ENCODE measurements around the gene GRID2. TPM values are rescaled to one million over a fixed set of nuclear protein-coding genes. Genes with fewer than 3 reads are reported as not detected.

GRID2 gene
- total and polyA plus RNA-seq, 10 of the 15 experiments (the other 5 are each of a cell fraction or from before 2014, with no cell fraction given) = not detected

- ChIA-PET POLR2A (no interaction called here), CTCF (interaction anchor here (0.6 to 3.2 kb wide), 17 partner anchors 9 to 552 kb away, joined by 3 to 82 read pairs (median 7); no protein-coding TSS in a partner anchor), RAD21 (ENCODE audit: unreplicated experiment) (interaction anchor here (0.7 to 3.0 kb wide), 10 partner anchors 35 to 93 kb away, joined by 3 to 13 read pairs (median 4); no protein-coding TSS in a partner anchor), SMC1A (ENCODE audit: uncharacterized antibody, unreplicated experiment) (interaction anchor here (0.9 to 11.5 kb wide), 18 partner anchors 9 to 546 kb away, joined by 3 to 100 read pairs (median 3); no protein-coding TSS in a partner anchor)
- no peaks in the 10 kb centered on the region for H4K20me1 ChIP-seq (ENCODE audit: control insufficient read depth, insufficient read depth)
- no peak for FAIRE-seq
- ATAC-seq = peak; percentile 94
- in situ Hi-C loops (cut with MboI) = no loop called here
- H3K27ac ChIP-seq (ENCODE audit: control insufficient read depth, insufficient read depth) = no peak overlapping the region
- no peak overlapping the region for H3K4me2 ChIP-seq (ENCODE audit: control insufficient read depth, insufficient read depth)
- 31% methylated on average over 6 of the region's 6 CpGs for WGBS (ENCODE audit: insufficient coverage, insufficient replicate concordance, low lambda C conversion rate, missing lambda C conversion rate)
- intact Hi-C loops (cut with micrococcal nuclease; ENCODE audit: unreplicated experiment) = loop anchor here (1.0 to 2.0 kb wide), 2 partner anchors 54 to 79 kb away; no protein-coding TSS in a partner anchor
- peak; percentile 4 for DNase-seq (ENCODE audit: low read depth, low spot score)
- no peaks in the 10 kb centered on the region for H3K79me2 ChIP-seq (ENCODE audit: control insufficient read depth, insufficient read depth, low read length)
- no peak overlapping the region for H3K9ac ChIP-seq (ENCODE audit: control insufficient read depth, insufficient read depth, low read length)
- no TSS peak for BruUV-seq (replicated peaks)
- no peaks in the 10 kb centered on the region for H3K4me1 ChIP-seq (ENCODE audit: control insufficient read depth, insufficient read depth, low read length)
- H3K9me3 ChIP-seq (replicated peaks; ENCODE audit: control insufficient read depth, insufficient read depth, low read length) = no peaks in the 10 kb centered on the region
- peak overlapping the region; percentile 12; the same call in 1 of the 2 replicates for H2AFZ ChIP-seq (ENCODE audit: control insufficient read depth, low read depth, low read length)
- H3K27me3 ChIP-seq (replicated peaks in 1 of 2; ENCODE audit: control insufficient read depth in 2 of 2, insufficient read depth in 2 of 2, low read length in 1 of 2) = no peaks in the 10 kb centered on the region
- TF ChIP-seq ESRRA (IDR thresholded peaks at IDR 0.05; ENCODE audit: low read length) (peak; percentile 56; the same call in 1 of the 2 replicates), CTCF (IDR thresholded peaks at IDR 0.05 in 2 of 3, conservative IDR thresholded peaks at IDR 0.05 in 1 of 3; ENCODE audit: control insufficient read depth in 2 of 3, extremely low read depth in 1 of 3, insufficient read depth in 1 of 3, low read depth in 3 of 3, low read length in 3 of 3) (peak; percentile 49 to 73 (median 55); a peak in 5 of 6 replicates), SMC3 (IDR thresholded peaks at IDR 0.05; ENCODE audit: borderline replicate concordance, low read length) (peak; percentile 97), BCL3 (IDR thresholded peaks at IDR 0.05; ENCODE audit: borderline replicate concordance, insufficient read depth, low read depth, low read length, poor library complexity, severe bottlenecking) (no peak), RAD21 (IDR thresholded peaks at IDR 0.05; ENCODE audit: insufficient read depth, low read depth, low read length) (peak; percentile 99), NFYB (IDR thresholded peaks at IDR 0.05; ENCODE audit: insufficient read depth, low read depth, low read length) (no peak), RUNX3 (IDR thresholded peaks at IDR 0.05; ENCODE audit: low read length) (no peak)
- no peak overlapping the region for H3K4me3 ChIP-seq
- no peaks in the 10 kb centered on the region for H3K36me3 ChIP-seq (ENCODE audit: control insufficient read depth in 2 of 2, insufficient read depth in 2 of 2, low read length in 1 of 2)
Observed at GRCh38 chr4:93710101-93710846, 1406.5 kb downstream of the GRID2 start.

Data from GM12878 (cell line).